ENCODE data around the gene RNASEH2C.

DNA sequence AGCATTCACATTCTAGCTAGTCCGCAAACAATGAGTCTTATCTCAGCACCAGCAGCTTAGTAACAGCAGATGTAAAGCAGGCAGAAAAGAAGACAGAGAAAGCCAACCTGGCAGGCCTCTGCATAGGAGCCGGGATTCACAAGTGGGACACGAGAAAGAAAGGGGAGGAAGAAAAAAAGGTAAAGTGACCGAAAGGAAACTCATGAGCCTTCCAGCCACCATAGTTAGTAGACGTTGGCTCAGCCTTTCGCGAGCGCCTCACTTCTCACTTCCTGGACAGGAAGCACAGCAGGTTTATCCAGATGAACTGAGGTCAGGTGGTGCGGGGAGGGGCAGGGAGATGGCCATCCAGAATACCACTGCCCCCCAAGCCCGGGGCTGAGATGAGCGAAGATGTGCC is 28.2 kb downstream of the RNASEH2C start:
- no peak for TF ChIP-seq ELF3 (CRISPR knock-in tag; IDR thresholded peaks at IDR 0.05)
- no peak for TF ChIP-seq TARDBP (CRISPR knock-in tag; IDR thresholded peaks at IDR 0.05)
